MCF 10A (cell line): ENCODE measurements around the gene CENPQ. TPM values are rescaled to one million over a fixed set of nuclear protein-coding genes. Genes with fewer than 3 reads are reported as not detected.

Experiments used
- BruUV-seq: library from RNA; stranded (reverse); fragments of 400-500 nt; replicated peaks from 2 replicates; lab custom pipeline; 2021; lab: Mats Ljungman, UMichigan
- CTCF ChIA-PET: fragments of 300-600 bp; sonication (Branson Sonifier 250); formaldehyde crosslinking; extraction: SDS; loops from one replicate; lab custom pipeline; 2021; ENCODE audit warnings: antibody characterized with exemption, inconsistent platforms; lab: Yijun Ruan, JAX
- POLR2A ChIA-PET: fragments of 300-600, 350-650 bp; sonication (Branson Sonifier 250); formaldehyde crosslinking; extraction: SDS; loops from one replicate; lab custom pipeline; 2020; ENCODE audit warnings: antibody characterized with exemption, inconsistent platforms; lab: Yijun Ruan, JAX
- DNase-seq: peaks from one replicate; pipeline ENCODE4 v3.0.0-alpha.2; 2018; ENCODE audit not compliant: unreplicated experiment
- H3K27ac Mint-ChIP-seq: one replicate; pipeline ENCODE4 v1.8.0; 2022; ENCODE audit warnings: mild to moderate bottlenecking, low read depth, mixed read lengths; ENCODE audit not compliant: unreplicated experiment
- H3K27me3 Mint-ChIP-seq: one replicate; pipeline ENCODE4 v1.8.0; 2022; ENCODE audit warnings: mixed read lengths; ENCODE audit not compliant: insufficient read depth, unreplicated experiment
- H3K36me3 Mint-ChIP-seq: one replicate; pipeline ENCODE4 v1.8.0; 2022; ENCODE audit warnings: mild to moderate bottlenecking, moderate library complexity, mixed read lengths; ENCODE audit not compliant: insufficient read depth, unreplicated experiment
- H3K4me1 Mint-ChIP-seq: one replicate; pipeline ENCODE4 v1.8.0; 2022; ENCODE audit warnings: mixed read lengths; ENCODE audit not compliant: insufficient read depth, unreplicated experiment
- H3K4me3 Mint-ChIP-seq: one replicate; pipeline ENCODE4 v1.8.0; 2022; ENCODE audit warnings: mild to moderate bottlenecking, moderate library complexity, mixed read lengths; ENCODE audit not compliant: unreplicated experiment
- H3K9me3 Mint-ChIP-seq: one replicate; pipeline ENCODE4 v1.8.0; 2022; ENCODE audit warnings: mixed read lengths; ENCODE audit not compliant: unreplicated experiment
- CTCF ChIP-seq: fragments of 200-600 bp; IDR thresholded peaks from one replicate; pipeline ENCODE4 v1.8.0; 2022; ENCODE audit warnings: antibody characterized with exemption, mild to moderate bottlenecking; ENCODE audit not compliant: unreplicated experiment
- intact Hi-C: fragments of 100-400 bp; cut with micrococcal nuclease; formaldehyde crosslinking; loops from 2 replicates; pipeline ENCODE4 v1.14.1; 2022
- total RNA-seq: library from RNA; stranded (reverse); gene quantifications from 2 replicates; pipeline ENCODE4 v1.2.3, GENCODE V29; 2022

The CENPQ gene
- total RNA-seq, 1 experiment from 2014 or later, result 5.4 TPM

GRCh38 chr6:49541936-49542335 is 78.8 kb downstream of the CENPQ start:
- peak overlapping the region; percentile 30 for H3K4me3 Mint-ChIP-seq
- H3K27me3 Mint-ChIP-seq, result no peaks in the 10 kb centered on the region
- peak; percentile 51 for DNase-seq
- peaks cover 8% of the 10 kb centered on the region for H3K4me1 Mint-ChIP-seq
- ChIA-PET CTCF (interaction anchor here (3.1 to 5.2 kb wide), 3 partner anchors 9 to 65 kb away, joined by 16 to 41 read pairs (median 18); partner anchors contain the start of gene C6orf141), POLR2A (interaction anchor here (0.6 to 5.4 kb wide), 11 partner anchors 8 to 1793 kb away, joined by 3 to 216 read pairs (median 4); partner anchors contain the start of gene C6orf141)
- no peaks in the 10 kb centered on the region for H3K9me3 Mint-ChIP-seq
- no peak for TF ChIP-seq CTCF
- no peaks in the 10 kb centered on the region for H3K36me3 Mint-ChIP-seq
- H3K27ac Mint-ChIP-seq, result peak overlapping the region; percentile 89
- intact Hi-C loops, result loop anchor here (1.0 kb wide), 2 partner anchors 8 to 14 kb away; partner anchors contain the start of gene C6orf141
- BruUV-seq, result no TSS peak

Other genes with a start within 250 kb of the CENPQ start
- gene MMUT, start 117 bp upstream of the CENPQ start, total RNA-seq, result 17.8 and 22.1 TPM in 2 replicates
- not detected in 2 replicates for gene GLYATL3, start 36.6 kb downstream of the CENPQ start, total RNA-seq
- gene C6orf141, start 87.3 kb downstream of the CENPQ start, total RNA-seq, result 29.9 and 37.0 TPM in 2 replicates
- gene RHAG, start 173.5 kb downstream of the CENPQ start, total RNA-seq, result not detected in 2 replicates